HG02943 (cell line): ENCODE data around the gene ALG9.

ENCODE experiments used
- ATAC-seq: cut with Tn5 transposase; IDR thresholded peaks from one replicate; pipeline ENCODE4 v1.9.1; 2021; ENCODE audit warnings: mild to moderate bottlenecking, low read depth, moderate library complexity; ENCODE audit not compliant: unreplicated experiment

ALG9 gene

DNA sequence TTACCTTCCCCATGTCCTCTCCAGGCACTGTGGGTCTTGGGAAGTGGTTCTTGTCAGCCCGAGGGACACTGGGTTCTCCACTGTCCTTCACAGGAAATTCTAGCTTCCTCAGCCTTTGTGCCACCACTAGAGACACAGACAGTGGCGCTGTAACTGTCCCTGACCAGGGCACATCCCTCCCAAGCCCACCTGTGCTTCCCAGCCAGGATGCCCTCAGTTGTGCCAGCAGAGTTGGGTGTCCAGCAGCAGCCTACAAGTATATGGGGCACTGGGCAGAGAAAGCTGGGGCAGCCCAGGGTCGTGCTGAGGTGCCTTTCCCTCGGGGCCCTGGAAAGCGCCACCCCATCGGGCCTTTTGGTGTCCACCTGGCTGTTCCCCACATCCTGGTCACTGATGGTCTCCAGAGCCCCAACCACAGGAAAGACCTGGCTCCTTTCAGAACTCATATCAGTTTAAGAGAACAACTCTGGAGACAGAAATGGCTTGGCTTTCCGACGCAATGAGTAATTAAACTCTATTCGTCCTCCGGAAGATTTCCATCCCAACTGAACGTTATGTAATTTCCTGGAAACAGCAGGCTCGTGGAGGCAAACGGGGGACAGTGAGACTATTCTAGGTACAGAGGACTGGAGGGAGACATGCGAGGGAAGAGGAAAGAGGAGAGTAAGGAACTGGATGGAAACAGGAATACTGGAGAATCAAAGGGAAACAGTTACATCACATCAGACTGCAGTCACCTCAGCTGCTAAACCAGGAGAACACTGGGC is 133.8 kb downstream of the ALG9 start:
- ATAC-seq, result no peak

DNA sequence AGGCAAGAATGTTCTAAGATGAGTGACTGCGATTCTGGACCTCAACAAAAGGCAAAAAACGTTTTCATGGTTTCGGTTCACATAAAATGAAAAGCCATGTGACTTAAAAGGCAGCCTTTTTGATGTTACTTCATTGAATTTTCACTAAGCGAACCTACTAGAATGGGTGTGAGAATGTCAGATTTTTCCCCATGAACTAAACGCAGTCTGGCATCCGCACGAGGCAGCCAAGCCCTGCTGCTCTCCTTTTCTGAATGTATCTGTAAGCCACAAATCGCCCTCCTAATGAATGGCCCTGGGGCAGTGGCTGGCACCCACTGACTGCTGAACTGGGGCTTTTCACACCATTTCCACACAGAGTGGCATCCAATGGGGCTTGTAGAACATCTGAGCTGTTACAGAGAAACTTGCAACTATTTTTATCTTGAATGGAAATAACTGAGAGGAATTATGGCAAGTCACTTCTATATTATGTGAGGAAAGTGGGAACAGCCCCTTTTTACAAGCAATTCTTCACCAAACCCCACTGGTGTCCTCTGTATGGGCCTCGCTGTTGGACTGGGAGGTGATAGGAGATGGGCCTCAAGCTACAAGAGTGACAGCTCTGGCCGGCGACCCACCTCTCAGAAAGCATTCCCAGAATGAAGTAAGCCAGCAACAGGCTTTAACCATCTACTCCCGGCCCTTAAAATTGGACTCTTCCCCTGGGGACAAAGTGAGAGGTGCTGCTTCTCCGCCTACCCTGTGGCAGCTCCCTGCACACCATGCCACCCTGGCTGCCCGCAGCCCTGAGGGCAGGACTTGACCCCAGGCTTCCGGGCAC is 134.5 kb downstream of the ALG9 start:
- ATAC-seq, result no peak
